Measurements from ENCODE around the gene IFI30. TPM values are rescaled to one million over a fixed set of nuclear protein-coding genes. Genes with fewer than 3 reads are reported as not detected.

The IFI30 gene
- total RNA-seq, 4 donors from 2014 or later = 10.0 to 50.8 (median 32.8) TPM

DNA sequence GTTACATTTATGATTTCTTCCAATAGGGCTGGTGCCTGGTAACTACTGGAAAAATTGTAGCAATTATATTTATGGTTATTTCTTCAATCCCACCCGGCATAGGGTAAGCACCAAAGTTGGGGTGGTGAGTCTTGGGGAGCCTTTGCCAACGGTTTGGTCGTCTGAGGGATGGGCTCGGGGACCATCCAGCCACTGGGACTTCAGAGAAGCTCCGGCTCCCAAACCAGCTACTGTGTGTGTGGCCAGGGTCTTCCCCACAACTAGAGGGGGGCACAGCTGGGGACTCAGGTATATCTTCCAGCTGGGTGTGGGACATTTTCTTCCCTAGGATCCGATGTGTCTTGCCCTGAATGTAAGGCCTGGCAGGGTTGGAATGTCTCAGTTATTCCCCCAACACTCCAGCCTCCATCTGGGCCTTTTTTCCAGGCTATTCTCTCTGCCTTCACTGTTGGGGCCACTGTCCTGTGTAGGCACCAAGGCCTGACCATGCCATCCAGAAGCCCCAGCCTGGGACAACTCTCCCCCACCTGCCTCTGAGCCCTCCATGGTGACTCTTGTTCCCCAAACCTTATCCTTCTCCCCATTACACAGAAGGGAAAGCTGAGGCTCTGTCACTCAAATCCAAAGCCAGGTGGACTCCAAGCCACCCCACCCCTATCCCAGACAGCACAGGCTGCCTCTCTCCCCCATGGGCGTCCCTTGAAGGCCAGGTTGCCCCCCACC lies 1.1 kb upstream of the IFI30 start:
- DNase-seq = no peak
- no peaks in the 10 kb centered on the region for H3K27me3 ChIP-seq
- intact Hi-C loops (cut with DNase I; ENCODE audit: low total_unique reads) = no loop called here
- peaks cover 0 to 4% (median 2%) of the 10 kb centered on the region in 4 donors for H3K36me3 ChIP-seq
- in situ Hi-C loops (cut with MboI; ENCODE audit: low pct_ligation_motif_present in 1 of 4, low pct_unique_long_range_greater_than_20kb in 1 of 4, low sequenced_read_pairs in 3 of 4) = no loop called here
- WGBS, 2 donors (ENCODE audit: low coverage in 1 of 2) = 85% methylated on average over 7 of the region's 7 CpGs; no CpG with 5 or more reads in 1 of the 2 donors
- H3K27ac ChIP-seq = peak overlapping the region in 3 of 4 donors; percentile 42 to 84 (median 74)
- H3K9me3 ChIP-seq = no peaks in the 10 kb centered on the region
- H3K4me3 ChIP-seq = no peak overlapping the region
- H3K4me1 ChIP-seq = peaks cover 4 to 27% (median 18%) of the 10 kb centered on the region in 4 donors
- TF ChIP-seq, protein P1, sequence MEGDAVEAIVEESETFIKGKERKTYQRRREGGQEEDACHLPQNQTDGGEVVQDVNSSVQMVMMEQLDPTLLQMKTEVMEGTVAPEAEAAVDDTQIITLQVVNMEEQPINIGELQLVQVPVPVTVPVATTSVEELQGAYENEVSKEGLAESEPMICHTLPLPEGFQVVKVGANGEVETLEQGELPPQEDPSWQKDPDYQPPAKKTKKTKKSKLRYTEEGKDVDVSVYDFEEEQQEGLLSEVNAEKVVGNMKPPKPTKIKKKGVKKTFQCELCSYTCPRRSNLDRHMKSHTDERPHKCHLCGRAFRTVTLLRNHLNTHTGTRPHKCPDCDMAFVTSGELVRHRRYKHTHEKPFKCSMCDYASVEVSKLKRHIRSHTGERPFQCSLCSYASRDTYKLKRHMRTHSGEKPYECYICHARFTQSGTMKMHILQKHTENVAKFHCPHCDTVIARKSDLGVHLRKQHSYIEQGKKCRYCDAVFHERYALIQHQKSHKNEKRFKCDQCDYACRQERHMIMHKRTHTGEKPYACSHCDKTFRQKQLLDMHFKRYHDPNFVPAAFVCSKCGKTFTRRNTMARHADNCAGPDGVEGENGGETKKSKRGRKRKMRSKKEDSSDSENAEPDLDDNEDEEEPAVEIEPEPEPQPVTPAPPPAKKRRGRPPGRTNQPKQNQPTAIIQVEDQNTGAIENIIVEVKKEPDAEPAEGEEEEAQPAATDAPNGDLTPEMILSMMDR (IDR thresholded peaks at IDR 0.05) = no peak
- no peak for TF ChIP-seq POLR2AphosphoS5 (IDR thresholded peaks at IDR 0.05)

DNA sequence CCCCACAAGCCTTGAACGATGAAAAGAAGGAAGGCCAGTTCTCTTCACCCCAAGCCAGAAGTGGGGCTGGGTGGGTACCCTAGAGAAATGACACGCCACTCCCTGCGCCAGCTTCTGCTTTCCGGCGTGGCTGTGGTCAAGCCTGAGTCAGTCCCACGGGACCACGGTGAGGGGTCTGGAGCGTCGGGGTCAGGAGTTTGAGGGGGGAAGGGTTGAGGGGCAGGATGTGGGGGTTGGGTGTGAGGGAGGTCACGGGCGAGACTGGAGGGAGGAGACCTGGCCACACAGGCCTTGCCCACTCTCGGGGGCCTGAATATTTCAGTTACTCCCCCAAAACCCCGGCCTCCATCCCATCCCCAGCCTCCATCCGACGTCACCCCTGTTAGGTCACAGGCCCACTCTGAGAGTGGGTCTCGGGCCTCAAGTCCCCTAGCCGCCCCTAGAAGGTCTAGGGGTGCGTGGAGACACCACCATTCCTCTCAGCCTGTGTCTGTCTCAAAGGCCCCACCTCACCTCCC lies 500 bp upstream of the IFI30 start:
- intact Hi-C loops (cut with DNase I; ENCODE audit: low total_unique reads) = no loop called here
- Histone ChIP-seq H3K36me3 (no peaks in the 10 kb centered on the region), H3K4me3 (peak overlapping the region in 2 of 4 donors; percentile 51 to 86), H3K9me3 (no peaks in the 10 kb centered on the region), H3K27me3 (no peaks in the 10 kb centered on the region), H3K27ac (peak overlapping the region; percentile 74 to 87 (median 84)), H3K4me1 (peaks cover 4 to 27% (median 18%) of the 10 kb centered on the region in 4 donors)
- peak; percentile 57 for DNase-seq
- 46% methylated on average over 17 of the region's 18 CpGs; no CpG with 5 or more reads in 1 of the 2 donors for WGBS, 2 donors (ENCODE audit: low coverage in 1 of 2)
- TF ChIP-seq POLR2AphosphoS5 (IDR thresholded peaks at IDR 0.05) = no peak
- TF ChIP-seq POLR2A (IDR thresholded peaks at IDR 0.05) = no peak
- in situ Hi-C loops (cut with MboI; ENCODE audit: low pct_ligation_motif_present in 1 of 4, low pct_unique_long_range_greater_than_20kb in 1 of 4, low sequenced_read_pairs in 3 of 4) = no loop called here

DNA sequence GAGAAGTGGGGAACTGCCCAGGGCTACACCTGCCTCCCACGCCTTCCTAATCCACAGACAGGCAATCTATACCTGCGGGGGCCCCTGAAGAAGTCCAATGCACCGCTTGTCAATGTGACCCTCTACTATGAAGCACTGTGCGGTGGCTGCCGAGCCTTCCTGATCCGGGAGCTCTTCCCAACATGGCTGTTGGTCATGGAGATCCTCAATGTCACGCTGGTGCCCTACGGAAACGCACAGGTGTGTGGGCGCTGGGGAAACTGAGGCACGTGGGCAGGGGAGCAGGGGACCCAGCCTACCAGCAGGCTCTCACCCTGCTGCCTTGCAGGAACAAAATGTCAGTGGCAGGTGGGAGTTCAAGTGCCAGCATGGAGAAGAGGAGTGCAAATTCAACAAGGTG lies 1.4 kb downstream of the IFI30 start:
- WGBS, 2 donors (ENCODE audit: low coverage in 1 of 2) = 60% methylated on average over 6 of the region's 11 CpGs; no CpG with 5 or more reads in 1 of the 2 donors
- Histone ChIP-seq H3K36me3 (no peaks in the 10 kb centered on the region), H3K4me1 (peaks cover 4 to 27% (median 18%) of the 10 kb centered on the region in 4 donors), H3K9me3 (no peaks in the 10 kb centered on the region), H3K27me3 (no peaks in the 10 kb centered on the region), H3K27ac (peak overlapping the region in 1 of 4 donors; percentile 87), H3K4me3 (peak overlapping the region in 2 of 4 donors; percentile 76 to 86)
- TF ChIP-seq POLR2AphosphoS5 (IDR thresholded peaks at IDR 0.05) (no peak), POLR2A (IDR thresholded peaks at IDR 0.05) (no peak), EP300 (IDR thresholded peaks at IDR 0.05; ENCODE audit: low read depth) (no peak)
- TF ChIP-seq, protein P1 (IDR thresholded peaks at IDR 0.05) = no peak
- no peak for DNase-seq
- in situ Hi-C loops (cut with MboI; ENCODE audit: low pct_ligation_motif_present in 1 of 4, low pct_unique_long_range_greater_than_20kb in 1 of 4, low sequenced_read_pairs in 3 of 4) (no loop called here), intact Hi-C loops (cut with DNase I; ENCODE audit: low total_unique reads) (no loop called here)

DNA sequence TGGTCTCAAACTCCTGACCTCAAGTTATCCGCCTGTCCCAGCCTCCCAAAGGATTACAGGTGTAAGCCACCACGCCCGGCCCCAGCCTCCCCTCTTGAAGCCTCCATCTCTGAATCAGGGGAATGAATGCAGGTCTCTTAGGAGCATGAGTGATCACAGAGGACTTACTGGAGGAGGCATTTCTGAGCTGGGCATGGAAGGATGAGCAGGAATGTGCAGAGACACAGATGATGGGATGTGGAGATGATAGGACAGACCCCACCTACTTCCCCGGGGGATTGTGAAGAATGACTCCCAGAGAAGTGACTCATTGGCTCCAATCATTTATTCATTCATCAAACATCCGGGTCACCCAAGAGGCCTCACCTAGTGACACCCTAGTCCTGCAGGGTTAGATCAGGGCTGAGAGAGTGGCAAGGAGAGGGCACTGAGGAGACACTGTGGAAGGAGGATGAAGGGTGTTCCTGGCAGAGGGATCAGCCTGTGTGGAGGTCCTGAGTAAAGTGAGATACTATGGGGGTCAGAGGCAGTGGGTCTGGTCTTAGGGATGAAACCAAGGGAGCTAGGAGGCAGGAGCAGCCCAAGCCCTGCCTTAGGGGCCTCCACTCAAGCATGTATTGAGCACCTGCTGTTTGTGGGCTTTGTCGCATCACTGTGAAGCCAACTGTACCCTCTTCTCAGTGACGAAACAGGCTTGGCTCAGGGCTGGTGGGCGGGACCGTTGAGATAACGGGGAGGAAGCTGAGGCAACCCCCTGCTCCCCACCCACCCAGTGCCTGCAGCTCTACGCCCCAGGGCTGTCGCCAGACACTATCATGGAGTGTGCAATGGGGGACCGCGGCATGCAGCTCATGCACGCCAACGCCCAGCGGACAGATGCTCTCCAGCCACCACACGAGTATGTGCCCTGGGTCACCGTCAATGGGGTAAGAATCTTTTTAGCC lies 3.0 kb downstream of the IFI30 start:
- no peak overlapping the region for H3K4me3 ChIP-seq
- no peak for TF ChIP-seq POLR2A (IDR thresholded peaks at IDR 0.05)
- TF ChIP-seq EP300 (IDR thresholded peaks at IDR 0.05; ENCODE audit: low read depth) = no peak
- TF ChIP-seq, protein P1 (IDR thresholded peaks at IDR 0.05) = no peak
- no peak for TF ChIP-seq POLR2AphosphoS5 (IDR thresholded peaks at IDR 0.05)
- no peak for DNase-seq
- 76% methylated on average over 19 of the region's 19 CpGs; no CpG with 5 or more reads in 1 of the 2 donors for WGBS, 2 donors (ENCODE audit: low coverage in 1 of 2)
- no peak overlapping the region for H3K27ac ChIP-seq
- H3K36me3 ChIP-seq = no peaks in the 10 kb centered on the region
- H3K27me3 ChIP-seq = no peaks in the 10 kb centered on the region
- intact Hi-C loops (cut with DNase I; ENCODE audit: low total_unique reads) (no loop called here), in situ Hi-C loops (cut with MboI; ENCODE audit: low pct_ligation_motif_present in 1 of 4, low pct_unique_long_range_greater_than_20kb in 1 of 4, low sequenced_read_pairs in 3 of 4) (no loop called here)
- H3K4me1 ChIP-seq = peaks cover 4 to 22% (median 13%) of the 10 kb centered on the region in 4 donors
- no peaks in the 10 kb centered on the region for H3K9me3 ChIP-seq
